ENCODE results near the gene DSG1.
"Not testable (repeated sequence)": the region's sequence is repeated elsewhere in the genome, so short reads cannot be mapped to it uniquely, and the experiment has no call there.

Gene DSG1

GRCh38 chr18:31343454-31343853 lies 25.5 kb downstream of the DSG1 start:
- DNase-seq (ENCODE audit: low read depth, low spot score), result no peak

- not testable (repeated sequence) for DNase-seq (ENCODE audit: low read depth, low spot score)
These were observed 35.4 kb downstream of the DSG1 start for GRCh38 chr18:31353336-31353735.

GRCh38 chr18:31354990-31355389 lies 37.0 kb downstream of the DSG1 start:
- no peak for DNase-seq (ENCODE audit: low read depth, low spot score)

GRCh38 chr18:31356025-31356424 lies 38.1 kb downstream of the DSG1 start:
- no peak for DNase-seq (ENCODE audit: low read depth, low spot score)

GRCh38 chr18:31364190-31364589 lies 46.2 kb downstream of the DSG1 start:
- DNase-seq (ENCODE audit: low read depth, low spot score), result no peak

GRCh38 chr18:31369478-31369877 lies 51.5 kb downstream of the DSG1 start:
- DNase-seq (ENCODE audit: low read depth, low spot score), result no peak

- DNase-seq (ENCODE audit: low read depth, low spot score), result no peak
These were observed 54.0 kb downstream of the DSG1 start for GRCh38 chr18:31371989-31372388.

- DNase-seq (ENCODE audit: low read depth, low spot score), result no peak
These were observed 55.7 kb downstream of the DSG1 start for GRCh38 chr18:31373641-31374040.

- DNase-seq (ENCODE audit: low read depth, low spot score), result no peak
These were observed 58.5 kb downstream of the DSG1 start, which contains the start of gene DSG4 for GRCh38 chr18:31376477-31376876. Gene DSG4, plus strand, starts transcription at chr18:31376777. Its CDS starts 135 bp downstream, at chr18:31376912.

GRCh38 chr18:31380912-31381311 lies 63.0 kb downstream of the DSG1 start:
- no peak for DNase-seq (ENCODE audit: low read depth, low spot score)

- no peak for DNase-seq (ENCODE audit: low read depth, low spot score)
These were observed 64.1 kb downstream of the DSG1 start for GRCh38 chr18:31382107-31382506.

GRCh38 chr18:31386741-31387140 lies 68.8 kb downstream of the DSG1 start:
- no peak for DNase-seq (ENCODE audit: low read depth, low spot score)

GRCh38 chr18:31393286-31393685 lies 75.3 kb downstream of the DSG1 start:
- DNase-seq (ENCODE audit: low read depth, low spot score), result no peak

- DNase-seq (ENCODE audit: low read depth, low spot score), result no peak
These were observed 79.0 kb downstream of the DSG1 start for GRCh38 chr18:31396796-31397612.

- no peak for DNase-seq (ENCODE audit: low read depth, low spot score)
These were observed 80.2 kb downstream of the DSG1 start for GRCh38 chr18:31398191-31398590.

- no peak for DNase-seq (ENCODE audit: low read depth, low spot score)
These were observed 81.5 kb downstream of the DSG1 start for GRCh38 chr18:31399306-31400032.

GRCh38 chr18:31401156-31402025 lies 83.4 kb downstream of the DSG1 start:
- no peak for DNase-seq (ENCODE audit: low read depth, low spot score)

- no peak for DNase-seq (ENCODE audit: low read depth, low spot score)
These were observed 84.0 kb downstream of the DSG1 start for GRCh38 chr18:31402026-31402373.

GRCh38 chr18:31403409-31403808 lies 85.4 kb downstream of the DSG1 start:
- DNase-seq (ENCODE audit: low read depth, low spot score), result no peak

Measured in brain pericyte (primary cell).